Testis (tissue), 3 donors: ENCODE measurements around the gene ACY1. TPM values are rescaled to one million over a fixed set of nuclear protein-coding genes. Genes with fewer than 3 reads are reported as not detected.

ENCODE experiments used
- DNase-seq: peaks from one replicate; pipeline ENCODE4 v3.0.0-alpha.2; 2019
- H3K27ac ChIP-seq, 2 donors: fragments of 200-600 bp; sonication (generic); one replicate each; pipeline ENCODE4 v1.5.1; 2019
- H3K27me3 ChIP-seq: fragments of 200-600 bp; sonication (generic); one replicate; pipeline ENCODE4 v1.5.1; 2019
- H3K36me3 ChIP-seq: fragments of 200-600 bp; sonication (generic); one replicate; pipeline ENCODE4 v1.5.1; 2017; ENCODE audit warnings: low read depth; ENCODE audit errors: missing control alignments
- H3K4me1 ChIP-seq: fragments of 200-600 bp; sonication (generic); one replicate; pipeline ENCODE4 v1.5.1; 2019
- H3K4me3 ChIP-seq, 2 donors: fragments of 200-600 bp; sonication (generic); one replicate each; pipeline ENCODE4 v1.5.1; 2017 to 2019
- H3K9me3 ChIP-seq: fragments of 200-600 bp; sonication (generic); one replicate; pipeline ENCODE4 v1.5.1; 2017
- POLR2A ChIP-seq: fragments of 450-650 bp; IDR thresholded peaks from one replicate; pipeline ENCODE4 v1.6.1; 2017; ENCODE audit warnings: antibody characterized with exemption, mild to moderate bottlenecking, moderate library complexity
- WGBS, 2 donors: methylation state at CpG; one replicate each; pipeline ENCODE4 v1.1.5; 2018; 5-methylcytosine and 5-hydroxymethylcytosine counted together
- intact Hi-C: fragments of 100-400 bp; cut with DNase I; formaldehyde crosslinking; loops from one replicate; pipeline ENCODE4 v1.15.1; 2023; ENCODE audit warnings: low total_unique reads
- polyA plus RNA-seq: library from polyadenylated mRNA; stranded (reverse); fragments of 350-450 nt; fragmentation: Illumina TruSeq; extraction: RNeasy Lipid Tissue Mini Kit (QIAGEN cat#74804); gene quantifications from one replicate; pipeline ENCODE4 v1.2.3, GENCODE V29; 2014; ENCODE audit warnings: low read depth, low replicate concordance; ENCODE audit not compliant: insufficient read depth
- total RNA-seq, 2 donors: library from RNA; depleted of rRNA; stranded (reverse); fragments of >200 nt; gene quantifications; one replicate each; pipeline ENCODE4 v1.2.3, GENCODE V29; 2016
- TF ChIP-seq, protein P1 (sequence below), 3 experiments: fragments of 450-650 bp in 2 of 3; fragments of 200-600 bp in 1 of 3; sonication (generic) in 1 of 3; IDR thresholded peaks; one replicate each; pipeline ENCODE4 v1.5.1; 2016 to 2019; ENCODE audit warnings: antibody characterized with exemption in 3 of 3, mild to moderate bottlenecking in 2 of 3, moderate library complexity in 1 of 3

Gene ACY1
- total and polyA plus RNA-seq, 3 donors from 2014 or later: 16.0 to 26.7 (median 17.1) TPM

DNA sequence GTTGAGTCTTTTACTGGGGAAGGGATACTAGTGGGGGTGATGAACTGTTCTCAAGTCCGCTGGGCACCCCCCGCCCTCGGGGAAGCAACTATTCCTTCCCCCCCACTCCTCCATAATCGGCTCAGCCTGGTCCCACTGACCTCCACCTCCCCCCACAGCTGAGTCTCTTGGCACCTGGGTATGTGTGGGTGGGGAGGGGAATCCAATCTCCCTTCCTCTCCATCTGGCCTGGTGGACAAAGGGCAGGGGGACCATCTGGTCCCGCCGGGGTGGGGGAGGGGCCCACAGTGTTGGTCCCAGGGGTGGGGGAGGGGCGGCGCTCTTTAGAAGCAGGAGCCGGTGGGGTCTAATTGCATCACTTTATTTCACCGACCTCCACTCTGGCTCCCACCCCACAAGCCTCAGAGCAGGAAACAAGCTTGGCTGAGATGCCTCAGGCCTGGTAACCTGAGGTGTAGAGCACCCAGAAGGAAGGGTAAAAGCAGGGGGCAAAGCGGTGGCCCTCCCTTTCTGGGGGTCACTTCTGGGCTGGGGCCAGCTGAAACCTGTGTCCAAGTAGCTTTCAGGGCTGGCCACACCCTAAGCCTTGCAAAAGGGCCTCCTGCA is 15.1 kb upstream of the ACY1 start:
- Histone ChIP-seq H3K9me3 (no peaks in the 10 kb centered on the region), H3K4me1 (peaks cover 26% of the 10 kb centered on the region), H3K4me3 (peak overlapping the region; percentile 54 to 72), H3K36me3 (no peaks in the 10 kb centered on the region), H3K27ac (peak overlapping the region; percentile 24 to 90), H3K27me3 (no peaks in the 10 kb centered on the region)
- 7 to 13% methylated on average over 7 to 11 of the region's 11 CpGs for WGBS, 2 donors
- TF ChIP-seq, protein P1, sequence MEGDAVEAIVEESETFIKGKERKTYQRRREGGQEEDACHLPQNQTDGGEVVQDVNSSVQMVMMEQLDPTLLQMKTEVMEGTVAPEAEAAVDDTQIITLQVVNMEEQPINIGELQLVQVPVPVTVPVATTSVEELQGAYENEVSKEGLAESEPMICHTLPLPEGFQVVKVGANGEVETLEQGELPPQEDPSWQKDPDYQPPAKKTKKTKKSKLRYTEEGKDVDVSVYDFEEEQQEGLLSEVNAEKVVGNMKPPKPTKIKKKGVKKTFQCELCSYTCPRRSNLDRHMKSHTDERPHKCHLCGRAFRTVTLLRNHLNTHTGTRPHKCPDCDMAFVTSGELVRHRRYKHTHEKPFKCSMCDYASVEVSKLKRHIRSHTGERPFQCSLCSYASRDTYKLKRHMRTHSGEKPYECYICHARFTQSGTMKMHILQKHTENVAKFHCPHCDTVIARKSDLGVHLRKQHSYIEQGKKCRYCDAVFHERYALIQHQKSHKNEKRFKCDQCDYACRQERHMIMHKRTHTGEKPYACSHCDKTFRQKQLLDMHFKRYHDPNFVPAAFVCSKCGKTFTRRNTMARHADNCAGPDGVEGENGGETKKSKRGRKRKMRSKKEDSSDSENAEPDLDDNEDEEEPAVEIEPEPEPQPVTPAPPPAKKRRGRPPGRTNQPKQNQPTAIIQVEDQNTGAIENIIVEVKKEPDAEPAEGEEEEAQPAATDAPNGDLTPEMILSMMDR (IDR thresholded peaks at IDR 0.05): no peak
- no peak for TF ChIP-seq POLR2A
- intact Hi-C loops: no loop called here
- no peak for DNase-seq

DNA sequence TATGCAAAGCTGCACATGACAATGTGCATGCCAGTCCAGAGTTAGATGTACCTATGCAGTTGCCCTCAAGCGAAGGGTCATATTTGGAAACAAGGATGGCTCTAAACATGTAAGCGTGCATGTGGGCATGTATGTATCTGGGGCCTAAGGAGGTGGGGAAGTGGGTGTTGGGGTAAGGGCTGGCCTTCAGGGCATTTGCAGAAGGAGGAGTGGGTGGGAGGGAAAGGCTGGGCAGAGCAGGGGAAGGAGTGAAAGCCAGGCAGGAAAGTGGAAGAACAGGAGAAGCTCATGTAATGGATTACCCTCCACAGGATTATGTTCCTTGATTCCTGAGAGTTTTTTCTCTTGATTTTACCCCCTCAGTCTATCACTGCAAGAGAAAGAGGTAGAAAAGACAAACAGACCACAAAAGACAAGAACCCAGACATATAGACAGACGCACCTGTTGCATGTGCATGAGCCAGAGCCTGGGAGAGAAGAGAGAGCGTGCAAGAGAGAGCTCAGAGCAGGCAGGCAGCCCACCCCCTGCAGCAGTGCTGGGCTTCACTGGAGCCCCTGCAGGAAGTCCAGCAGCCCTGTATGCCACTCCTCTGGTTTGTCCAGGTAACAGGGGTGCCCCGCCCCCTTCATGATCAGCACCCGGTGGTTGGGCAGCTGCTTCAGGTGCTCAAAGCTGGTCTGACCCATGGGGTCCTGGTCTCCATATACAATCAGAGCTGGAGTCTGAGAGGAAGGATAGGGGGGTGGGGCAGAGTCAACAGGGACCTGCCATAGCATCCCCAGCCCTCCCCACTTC is 14.3 kb upstream of the ACY1 start:
- H3K36me3 ChIP-seq: no peaks in the 10 kb centered on the region
- intact Hi-C loops: no loop called here
- no peak overlapping the region for H3K4me3 ChIP-seq
- no peaks in the 10 kb centered on the region for H3K27me3 ChIP-seq
- no peak for TF ChIP-seq POLR2A
- TF ChIP-seq, protein P1 (IDR thresholded peaks at IDR 0.05): no peak
- peaks cover 20% of the 10 kb centered on the region for H3K4me1 ChIP-seq
- no peak for DNase-seq
- WGBS, 2 donors: 83 to 93% methylated on average over 4 to 6 of the region's 6 CpGs
- no peak overlapping the region for H3K27ac ChIP-seq
- H3K9me3 ChIP-seq: no peaks in the 10 kb centered on the region

DNA sequence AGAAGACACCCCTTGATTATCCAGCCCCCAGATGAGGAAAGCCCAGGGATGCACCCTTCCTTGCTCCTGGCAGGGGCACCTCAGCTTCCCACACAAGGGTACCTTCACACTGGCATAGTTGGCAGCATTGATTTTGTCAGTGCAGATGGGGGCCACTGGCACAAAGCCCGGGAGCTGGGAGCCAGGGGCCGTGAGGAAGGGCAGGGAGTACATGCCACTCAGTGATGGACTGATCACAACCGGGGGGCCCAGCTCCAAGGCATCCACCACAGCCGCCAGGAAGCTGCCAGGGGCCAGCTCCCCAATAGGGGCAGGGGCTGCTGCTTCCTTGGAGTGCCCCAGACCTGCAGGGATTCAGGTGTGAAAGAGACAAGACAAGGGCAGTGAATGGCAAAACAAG is 13.5 kb upstream of the ACY1 start:
- 74 to 89% methylated on average over 3 to 4 of the region's 4 CpGs for WGBS, 2 donors
- TF ChIP-seq POLR2A: no peak
- TF ChIP-seq, protein P1 (IDR thresholded peaks at IDR 0.05): no peak
- peaks cover 22% of the 10 kb centered on the region for H3K4me1 ChIP-seq
- no peak overlapping the region for H3K27ac ChIP-seq
- H3K36me3 ChIP-seq: no peaks in the 10 kb centered on the region
- no peak overlapping the region for H3K4me3 ChIP-seq
- no peaks in the 10 kb centered on the region for H3K27me3 ChIP-seq
- intact Hi-C loops: no loop called here
- no peaks in the 10 kb centered on the region for H3K9me3 ChIP-seq
- DNase-seq: no peak

DNA sequence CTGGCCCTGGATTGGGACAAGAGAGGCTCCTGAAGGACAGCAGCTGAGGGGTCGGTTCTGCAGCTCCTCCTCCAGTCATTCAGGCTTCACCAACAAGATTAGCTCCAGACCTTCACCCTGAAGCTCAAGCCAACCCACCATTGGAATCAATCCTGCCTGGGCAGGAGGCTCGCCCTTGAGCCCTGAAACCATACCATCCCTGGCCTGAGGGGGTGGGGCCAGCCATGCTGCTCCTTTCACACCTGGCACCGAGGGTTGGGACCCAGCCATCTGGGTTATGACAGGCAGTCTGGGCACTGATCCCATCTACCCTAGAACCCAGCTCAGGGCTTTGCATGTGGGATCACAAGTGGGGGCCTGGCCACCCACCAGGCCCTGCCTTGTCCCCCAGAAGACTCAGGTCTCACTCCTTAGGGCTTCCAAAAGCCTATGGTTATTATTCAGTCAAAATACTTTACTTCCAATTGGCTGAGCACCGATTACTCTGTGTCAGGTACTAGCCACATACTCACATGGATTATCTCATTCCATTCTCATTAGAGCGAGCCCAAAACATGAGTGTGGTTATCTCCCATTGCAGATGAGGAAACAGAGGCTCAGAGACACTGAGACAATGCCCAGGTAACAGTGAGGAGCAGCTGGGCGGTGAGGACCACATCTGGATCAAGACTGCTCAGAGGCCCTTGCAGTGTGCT is 12.6 kb upstream of the ACY1 start:
- WGBS, 2 donors: 84 to 100% methylated on average over 3 to 6 of the region's 6 CpGs
- intact Hi-C loops: no loop called here
- no peaks in the 10 kb centered on the region for H3K9me3 ChIP-seq
- H3K27ac ChIP-seq: no peak overlapping the region
- H3K4me3 ChIP-seq: no peak overlapping the region
- H3K4me1 ChIP-seq: peaks cover 19% of the 10 kb centered on the region
- no peak for DNase-seq
- TF ChIP-seq, protein P1 (IDR thresholded peaks at IDR 0.05): no peak
- TF ChIP-seq POLR2A: no peak
- no peaks in the 10 kb centered on the region for H3K36me3 ChIP-seq
- no peaks in the 10 kb centered on the region for H3K27me3 ChIP-seq
